Uterus (tissue), 2 donors: ENCODE measurements around the gene ZNF28.

ENCODE experiments used
- POLR2A ChIP-seq, 2 donors: fragments of 450-650 bp; IDR thresholded peaks; one replicate each; pipeline ENCODE4 v1.6.1; 2016; ENCODE audit warnings: antibody characterized with exemption in 2 of 2, mild to moderate bottlenecking in 1 of 2, moderate library complexity in 1 of 2
- TF ChIP-seq, protein P1 (sequence below), 4 experiments: fragments of 200-600 bp in 2 of 4; fragments of 450-650 bp in 2 of 4; sonication (generic) in 2 of 4; IDR thresholded peaks; one replicate each; pipeline ENCODE4 v1.5.1; 2016 to 2019; ENCODE audit warnings: antibody characterized with exemption in 4 of 4, mild to moderate bottlenecking in 2 of 4, moderate library complexity in 1 of 4

DNA sequence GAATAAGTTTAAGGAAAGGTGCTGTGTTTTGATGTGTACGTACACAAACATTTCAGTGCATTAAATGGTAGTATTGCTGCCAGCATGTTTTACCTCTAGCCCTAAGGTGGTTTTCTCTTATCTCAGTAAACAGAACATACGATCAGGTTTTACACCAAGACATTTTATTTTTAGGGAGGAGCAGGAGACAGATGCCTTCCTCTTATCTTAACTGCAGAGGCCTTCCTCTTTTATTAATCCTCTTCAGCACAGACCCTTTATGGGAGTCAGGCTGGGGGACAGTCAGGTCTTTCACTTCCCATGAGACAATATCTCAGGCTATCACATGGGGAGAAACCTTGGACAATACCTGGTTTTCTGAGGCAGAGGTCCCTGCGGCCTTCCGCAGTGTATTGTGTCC is 71.7 kb downstream of the ZNF28 start:
- TF ChIP-seq, protein P1, sequence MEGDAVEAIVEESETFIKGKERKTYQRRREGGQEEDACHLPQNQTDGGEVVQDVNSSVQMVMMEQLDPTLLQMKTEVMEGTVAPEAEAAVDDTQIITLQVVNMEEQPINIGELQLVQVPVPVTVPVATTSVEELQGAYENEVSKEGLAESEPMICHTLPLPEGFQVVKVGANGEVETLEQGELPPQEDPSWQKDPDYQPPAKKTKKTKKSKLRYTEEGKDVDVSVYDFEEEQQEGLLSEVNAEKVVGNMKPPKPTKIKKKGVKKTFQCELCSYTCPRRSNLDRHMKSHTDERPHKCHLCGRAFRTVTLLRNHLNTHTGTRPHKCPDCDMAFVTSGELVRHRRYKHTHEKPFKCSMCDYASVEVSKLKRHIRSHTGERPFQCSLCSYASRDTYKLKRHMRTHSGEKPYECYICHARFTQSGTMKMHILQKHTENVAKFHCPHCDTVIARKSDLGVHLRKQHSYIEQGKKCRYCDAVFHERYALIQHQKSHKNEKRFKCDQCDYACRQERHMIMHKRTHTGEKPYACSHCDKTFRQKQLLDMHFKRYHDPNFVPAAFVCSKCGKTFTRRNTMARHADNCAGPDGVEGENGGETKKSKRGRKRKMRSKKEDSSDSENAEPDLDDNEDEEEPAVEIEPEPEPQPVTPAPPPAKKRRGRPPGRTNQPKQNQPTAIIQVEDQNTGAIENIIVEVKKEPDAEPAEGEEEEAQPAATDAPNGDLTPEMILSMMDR (IDR thresholded peaks at IDR 0.05): no peak
- TF ChIP-seq POLR2A (IDR thresholded peaks at IDR 0.05): no peak
